ENCODE measurements around the gene PIP4K2A.

DNA sequence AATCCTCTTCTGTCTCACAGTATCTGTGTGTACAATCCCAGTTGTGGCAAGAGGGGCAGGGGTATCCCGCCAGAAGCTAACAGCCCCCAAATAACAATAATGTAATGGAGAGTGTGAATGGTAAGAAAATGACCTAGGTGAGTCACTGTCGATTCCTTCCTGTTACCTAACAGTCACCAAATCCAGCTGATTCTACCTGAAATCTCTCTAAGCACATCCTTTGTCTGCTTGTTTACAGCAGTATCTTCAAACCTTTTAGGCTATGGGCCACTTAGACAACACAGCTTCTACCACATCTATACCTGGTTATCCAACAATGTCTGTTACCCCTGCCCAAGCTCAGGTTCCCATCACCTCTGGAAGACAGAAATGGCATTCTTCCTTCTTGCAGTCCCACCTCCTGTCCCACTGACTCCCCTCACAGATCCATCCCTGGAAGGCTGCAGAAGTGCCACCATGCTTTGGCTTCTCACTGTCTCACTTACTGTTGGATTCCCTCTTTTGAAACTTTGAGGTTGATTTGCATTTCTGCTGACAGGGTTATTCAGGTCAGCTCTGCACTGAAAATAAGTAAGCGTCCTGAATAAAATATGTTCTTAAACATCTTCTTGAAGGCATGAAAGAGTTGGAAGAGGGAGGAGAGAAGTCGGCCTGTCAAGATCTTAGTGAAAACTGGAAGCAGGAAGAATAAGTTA is 13.1 kb downstream of the PIP4K2A start:
- no peak for TF ChIP-seq CBX5 (IDR thresholded peaks at IDR 0.05; ENCODE audit: low read depth, low read length)
- TF ChIP-seq CREB1 (IDR thresholded peaks at IDR 0.05), result no peak
- TF ChIP-seq CBX8 (IDR thresholded peaks at IDR 0.05; ENCODE audit: borderline replicate concordance, low read depth, low read length), result no peak
- no peak for TF ChIP-seq EZH2 (IDR thresholded peaks at IDR 0.05; ENCODE audit: low read depth, low read length, severe bottlenecking)
- no peak for TF ChIP-seq POLR2AphosphoS5 (IDR thresholded peaks at IDR 0.05; ENCODE audit: low read depth, low read length)
- TF ChIP-seq, protein P1, sequence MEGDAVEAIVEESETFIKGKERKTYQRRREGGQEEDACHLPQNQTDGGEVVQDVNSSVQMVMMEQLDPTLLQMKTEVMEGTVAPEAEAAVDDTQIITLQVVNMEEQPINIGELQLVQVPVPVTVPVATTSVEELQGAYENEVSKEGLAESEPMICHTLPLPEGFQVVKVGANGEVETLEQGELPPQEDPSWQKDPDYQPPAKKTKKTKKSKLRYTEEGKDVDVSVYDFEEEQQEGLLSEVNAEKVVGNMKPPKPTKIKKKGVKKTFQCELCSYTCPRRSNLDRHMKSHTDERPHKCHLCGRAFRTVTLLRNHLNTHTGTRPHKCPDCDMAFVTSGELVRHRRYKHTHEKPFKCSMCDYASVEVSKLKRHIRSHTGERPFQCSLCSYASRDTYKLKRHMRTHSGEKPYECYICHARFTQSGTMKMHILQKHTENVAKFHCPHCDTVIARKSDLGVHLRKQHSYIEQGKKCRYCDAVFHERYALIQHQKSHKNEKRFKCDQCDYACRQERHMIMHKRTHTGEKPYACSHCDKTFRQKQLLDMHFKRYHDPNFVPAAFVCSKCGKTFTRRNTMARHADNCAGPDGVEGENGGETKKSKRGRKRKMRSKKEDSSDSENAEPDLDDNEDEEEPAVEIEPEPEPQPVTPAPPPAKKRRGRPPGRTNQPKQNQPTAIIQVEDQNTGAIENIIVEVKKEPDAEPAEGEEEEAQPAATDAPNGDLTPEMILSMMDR (IDR thresholded peaks at IDR 0.05; ENCODE audit: control extremely low read depth in 1 of 3, insufficient read depth in 1 of 3, low read depth in 1 of 3, low read length in 3 of 3), result no peak
- no peak for TF ChIP-seq POLR2A (IDR thresholded peaks at IDR 0.05; ENCODE audit: control extremely low read depth in 1 of 2, low read depth in 2 of 2, low read length in 2 of 2)
- TF ChIP-seq, protein P2, sequence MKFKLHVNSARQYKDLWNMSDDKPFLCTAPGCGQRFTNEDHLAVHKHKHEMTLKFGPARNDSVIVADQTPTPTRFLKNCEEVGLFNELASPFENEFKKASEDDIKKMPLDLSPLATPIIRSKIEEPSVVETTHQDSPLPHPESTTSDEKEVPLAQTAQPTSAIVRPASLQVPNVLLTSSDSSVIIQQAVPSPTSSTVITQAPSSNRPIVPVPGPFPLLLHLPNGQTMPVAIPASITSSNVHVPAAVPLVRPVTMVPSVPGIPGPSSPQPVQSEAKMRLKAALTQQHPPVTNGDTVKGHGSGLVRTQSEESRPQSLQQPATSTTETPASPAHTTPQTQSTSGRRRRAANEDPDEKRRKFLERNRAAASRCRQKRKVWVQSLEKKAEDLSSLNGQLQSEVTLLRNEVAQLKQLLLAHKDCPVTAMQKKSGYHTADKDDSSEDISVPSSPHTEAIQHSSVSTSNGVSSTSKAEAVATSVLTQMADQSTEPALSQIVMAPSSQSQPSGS (IDR thresholded peaks at IDR 0.05; ENCODE audit: low read length), result no peak
- no peak for TF ChIP-seq SIN3A (conservative IDR thresholded peaks at IDR 0.05 in 1 of 2, IDR thresholded peaks at IDR 0.05 in 1 of 2; ENCODE audit: low read depth in 1 of 2, low read length in 2 of 2)
- no peak for TF ChIP-seq CEBPB (IDR thresholded peaks at IDR 0.05; ENCODE audit: low read depth, low read length)
- TF ChIP-seq SP1 (IDR thresholded peaks at IDR 0.05; ENCODE audit: low read depth, low read length), result no peak
- TF ChIP-seq SRF (IDR thresholded peaks at IDR 0.05; ENCODE audit: low read depth, low read length), result no peak
- TF ChIP-seq, protein P3, sequence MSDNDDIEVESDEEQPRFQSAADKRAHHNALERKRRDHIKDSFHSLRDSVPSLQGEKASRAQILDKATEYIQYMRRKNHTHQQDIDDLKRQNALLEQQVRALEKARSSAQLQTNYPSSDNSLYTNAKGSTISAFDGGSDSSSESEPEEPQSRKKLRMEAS (IDR thresholded peaks at IDR 0.05), result no peak

Data from H1 (cell line).